HG03064 (cell line): ENCODE data around the gene CA7.

Source experiments
- ATAC-seq: cut with Tn5 transposase; IDR thresholded peaks from one replicate; pipeline ENCODE4 v1.9.1; 2021; ENCODE audit warnings: low read depth; ENCODE audit not compliant: unreplicated experiment

The CA7 gene

GRCh38 chr16:66844342-66845079 is at the start of gene CA7:
TSS of gene CA7 (plus strand) at chr16:66844414. CDS start at chr16:66844488, 74 bp downstream.
- ATAC-seq: no peak

- ATAC-seq: no peak
Observed at GRCh38 chr16:66798161-66798560, 46.1 kb upstream of the CA7 start.

GRCh38 chr16:66800856-66801255 is 43.4 kb upstream of the CA7 start:
- no peak for ATAC-seq

- ATAC-seq: no peak
Observed at GRCh38 chr16:66801320-66802105, 42.7 kb upstream of the CA7 start, which contains the start of gene TERB1. TSS of gene TERB1 (minus strand) at chr16:66801584. CDS start at chr16:66796798, 4,786 bp downstream.

- ATAC-seq: no peak
Observed at GRCh38 chr16:66802159-66802558, 42.1 kb upstream of the CA7 start.

GRCh38 chr16:66809765-66810164 is 34.4 kb upstream of the CA7 start:
- ATAC-seq: no peak

- no peak for ATAC-seq
Observed at GRCh38 chr16:66810391-66810790, 33.8 kb upstream of the CA7 start.

- no peak for ATAC-seq
Observed at GRCh38 chr16:66811043-66811442, 33.2 kb upstream of the CA7 start.

- no peak for ATAC-seq
Observed at GRCh38 chr16:66814734-66815133, 29.5 kb upstream of the CA7 start.

GRCh38 chr16:66824006-66824405 is 20.2 kb upstream of the CA7 start:
- ATAC-seq: no peak

- ATAC-seq: peak; percentile 86
Observed at GRCh38 chr16:66830422-66831404, 13.5 kb upstream of the CA7 start, which contains the start of gene NAE1. TSS of gene NAE1 (minus strand) at chr16:66830976. CDS start at chr16:66830899, 77 bp downstream.

- ATAC-seq: no peak
Observed at GRCh38 chr16:66832190-66832589, 12.0 kb upstream of the CA7 start.

- no peak for ATAC-seq
Observed at GRCh38 chr16:66832661-66833305, 11.4 kb upstream of the CA7 start.

- ATAC-seq: no peak
Observed at GRCh38 chr16:66834746-66835145, 9.5 kb upstream of the CA7 start.

GRCh38 chr16:66840883-66841282 is 3.3 kb upstream of the CA7 start:
- ATAC-seq: no peak

GRCh38 chr16:66841366-66841765 is 2.8 kb upstream of the CA7 start:
- no peak for ATAC-seq

GRCh38 chr16:66842765-66843164 is 1.4 kb upstream of the CA7 start:
- ATAC-seq: no peak

- no peak for ATAC-seq
Observed at GRCh38 chr16:66843191-66843590, 1.0 kb upstream of the CA7 start.

GRCh38 chr16:66844009-66844341 is 239 bp upstream of the CA7 start:
- ATAC-seq: no peak

GRCh38 chr16:66845080-66845410 is 831 bp downstream of the CA7 start:
- no peak for ATAC-seq
